GM19372 (cell line): ENCODE data around the gene TMEM89.

Experiments used
- ATAC-seq: cut with Tn5 transposase; IDR thresholded peaks from one replicate; pipeline ENCODE4 v1.9.1; 2021; ENCODE audit warnings: mild to moderate bottlenecking, low read depth, moderate library complexity; ENCODE audit not compliant: unreplicated experiment

TMEM89 gene

DNA sequence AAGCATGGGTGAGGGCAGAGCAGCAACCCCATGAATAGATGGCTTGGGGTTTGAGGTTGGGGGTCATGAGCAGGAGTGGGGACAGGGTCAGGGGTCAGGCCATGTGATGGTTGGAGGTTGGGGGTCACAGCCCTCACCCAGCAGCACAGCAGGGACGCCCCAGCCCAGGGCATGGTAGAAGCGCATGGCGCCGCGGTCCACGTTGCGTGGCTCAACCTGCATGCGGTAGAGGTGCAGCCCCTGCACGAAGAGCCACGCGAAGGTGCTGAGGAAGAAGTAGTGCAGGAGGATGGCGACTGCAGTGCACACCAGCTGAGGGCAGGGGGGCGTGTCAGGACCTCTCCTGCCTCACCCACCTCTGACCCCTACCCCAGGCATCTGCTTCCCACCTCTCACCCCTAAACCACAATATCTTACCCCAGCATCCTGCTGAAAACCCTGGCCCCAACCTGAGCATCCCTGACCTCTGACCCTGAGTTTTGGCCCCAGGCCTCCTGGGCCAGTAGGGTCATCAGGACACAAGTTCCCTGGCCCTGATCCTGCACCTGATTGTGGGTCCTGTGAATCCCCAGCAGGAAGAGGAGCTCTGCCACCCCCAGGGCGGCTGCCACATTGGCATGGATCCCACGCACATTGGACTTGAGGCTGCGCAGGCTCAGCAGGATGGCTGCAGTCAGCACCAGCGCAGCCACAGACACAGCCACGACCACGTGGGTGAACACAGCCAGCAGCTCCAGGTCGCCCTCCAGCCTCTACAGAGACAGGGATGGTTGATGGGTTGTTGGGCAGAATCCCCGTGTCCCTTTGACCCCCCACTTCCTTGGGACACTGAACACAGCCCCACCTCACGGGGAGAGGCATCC lies 23.6 kb upstream of the TMEM89 start:
- ATAC-seq, result no peak

DNA sequence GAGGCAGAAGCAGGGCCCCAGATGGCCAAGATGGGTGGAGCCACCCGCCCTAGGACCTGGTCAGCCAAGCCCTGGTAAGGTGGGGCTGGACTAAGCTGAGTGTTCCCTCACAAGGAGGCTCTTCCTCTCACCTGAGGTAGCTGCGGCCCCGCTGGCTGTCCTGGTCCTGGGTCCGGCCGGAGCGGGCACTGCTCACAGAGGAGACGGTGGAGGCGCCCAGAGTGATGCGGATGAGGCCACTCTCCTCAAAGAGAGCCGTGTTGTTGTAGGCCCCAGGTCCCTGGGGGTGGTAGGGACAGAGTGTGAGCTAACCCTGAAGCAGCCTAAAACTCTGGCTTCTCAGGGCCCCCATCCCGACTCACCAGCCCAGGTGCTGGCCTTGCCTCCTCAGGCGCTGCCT lies 21.0 kb upstream of the TMEM89 start:
- no peak for ATAC-seq

DNA sequence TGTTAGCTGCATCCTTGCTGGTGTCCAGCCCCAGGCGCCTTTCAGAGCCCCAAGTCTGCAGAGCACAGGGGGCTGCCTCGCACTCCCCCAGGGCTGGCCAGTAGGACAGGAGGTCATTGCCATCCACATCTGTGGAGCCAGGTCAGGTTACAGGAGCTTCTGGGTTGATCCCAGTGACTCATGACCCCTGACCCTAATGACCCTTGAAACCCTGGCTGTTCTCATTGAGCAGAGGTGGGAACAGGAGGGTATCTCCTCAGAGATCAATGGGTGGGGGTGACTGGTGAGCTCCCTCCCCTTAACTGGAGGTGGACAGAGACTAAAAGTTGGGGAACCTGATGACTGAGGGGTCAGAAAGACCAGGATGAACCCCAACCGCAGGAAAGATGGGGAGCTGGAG lies 19.8 kb upstream of the TMEM89 start:
- ATAC-seq, result no peak

DNA sequence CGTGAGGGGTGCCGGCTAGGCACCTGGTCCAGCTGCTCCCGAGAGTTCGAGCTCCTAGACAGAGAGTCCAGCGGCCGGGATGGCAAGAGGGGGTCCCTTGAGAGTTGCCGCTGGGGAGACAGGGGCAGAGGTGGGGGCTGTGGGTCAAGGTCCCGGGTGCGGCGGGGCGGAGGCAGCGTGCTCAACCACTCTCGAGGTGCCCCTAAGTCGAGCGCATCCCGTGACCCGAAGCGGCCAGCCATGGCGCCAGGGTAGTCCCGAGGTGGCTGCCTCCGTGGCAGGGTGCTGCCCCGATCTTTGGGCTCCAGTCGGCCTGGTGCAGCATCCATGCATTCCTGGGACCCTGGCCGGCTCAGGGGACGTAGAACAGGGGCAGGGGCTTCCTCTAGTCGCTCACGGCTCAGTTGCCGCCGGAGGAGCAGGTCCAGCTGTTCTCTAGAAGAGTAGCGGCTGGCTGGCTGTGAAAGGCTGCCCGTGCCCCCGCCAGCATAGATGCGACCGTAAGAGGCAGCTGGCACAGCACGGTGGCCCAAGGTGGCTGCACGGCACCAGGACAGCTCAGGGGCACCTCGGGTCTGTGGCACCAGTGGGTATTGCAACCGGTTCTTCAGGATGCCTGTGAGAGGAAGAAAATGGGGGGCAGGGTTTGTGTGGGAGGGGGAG lies 18.5 kb upstream of the TMEM89 start:
- ATAC-seq, result no peak

DNA sequence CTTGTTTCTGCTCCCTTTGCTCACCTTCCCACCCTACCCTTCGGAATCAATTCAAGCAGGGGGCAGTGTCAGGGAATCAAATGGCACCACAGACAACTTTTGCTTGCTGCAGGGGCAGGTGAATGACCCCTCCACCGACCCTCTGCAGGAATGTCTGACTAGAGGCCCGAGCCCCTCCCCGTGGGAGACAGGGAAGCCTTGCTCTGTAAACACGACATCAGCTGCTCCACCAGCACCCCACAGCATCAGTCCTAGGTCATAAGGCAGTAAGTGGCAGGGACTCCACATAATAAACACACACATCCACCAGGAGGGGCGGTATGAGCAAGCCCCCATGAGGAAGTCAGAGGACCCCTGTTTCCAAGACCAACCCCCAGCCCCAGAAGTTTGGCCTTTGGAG lies 15.7 kb upstream of the TMEM89 start:
- ATAC-seq, result no peak

DNA sequence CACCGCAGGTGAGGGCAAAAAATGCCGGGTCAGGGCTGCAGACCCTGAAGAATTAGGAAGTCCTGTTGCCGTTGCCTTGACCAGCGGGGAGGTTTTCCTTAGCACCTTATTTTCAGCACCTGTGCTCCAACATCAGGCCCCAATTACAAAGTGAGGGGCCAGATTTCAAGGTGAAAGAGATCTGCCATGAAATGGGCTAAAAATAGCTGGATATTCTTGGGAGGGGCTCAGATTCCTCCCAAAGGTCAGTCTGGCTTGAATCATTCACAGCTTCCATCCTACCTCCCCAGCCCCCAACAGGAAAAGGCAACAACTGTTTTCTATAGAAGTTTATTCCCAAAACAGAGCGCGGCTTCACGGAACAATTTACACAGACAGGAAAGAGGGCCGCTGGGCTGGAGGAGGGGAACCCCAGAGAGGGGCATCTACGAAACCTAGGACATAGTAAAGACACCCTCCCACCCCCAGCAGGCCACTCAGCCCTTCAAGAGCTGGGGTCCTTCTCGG lies 14.6 kb upstream of the TMEM89 start:
- ATAC-seq, result no peak

DNA sequence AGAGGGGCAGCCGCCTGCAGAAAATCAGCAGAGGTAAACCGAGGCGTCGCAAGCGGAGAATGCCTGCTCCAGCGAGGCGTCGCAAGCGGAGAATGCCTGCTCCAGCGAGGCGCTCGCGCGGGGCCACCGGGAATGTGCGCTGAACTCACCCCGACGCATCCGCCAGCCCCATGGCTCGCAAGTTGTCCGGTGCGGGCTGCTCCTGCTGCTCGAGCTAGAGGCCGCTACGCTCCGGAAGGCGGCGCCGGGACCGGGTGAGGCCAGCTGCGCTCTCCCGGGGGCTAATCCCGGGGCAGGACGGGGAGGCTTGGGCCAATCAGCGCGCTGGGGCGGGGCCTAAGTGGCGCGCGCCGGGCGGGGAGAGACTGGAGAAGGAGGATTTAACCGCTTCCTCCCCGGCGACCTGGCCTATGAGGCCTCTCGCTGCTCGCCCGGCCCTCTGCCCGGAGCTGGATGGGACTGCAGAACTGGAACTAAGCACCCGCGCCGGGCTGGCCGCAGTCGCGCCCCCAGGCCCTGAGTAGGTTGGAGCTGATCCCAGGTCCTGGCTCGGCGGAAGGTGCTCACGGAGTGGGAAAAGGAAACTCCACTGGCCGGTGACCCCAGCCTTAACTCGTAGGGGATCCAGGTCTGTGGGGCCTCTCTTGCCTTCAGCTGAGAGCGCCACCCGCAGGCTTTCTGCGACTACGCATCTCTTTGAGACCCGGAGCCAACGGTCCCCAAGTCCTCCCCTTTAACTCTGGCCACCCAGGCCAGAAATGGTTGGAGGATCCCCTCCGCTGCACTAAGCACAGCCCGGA lies 13.9 kb upstream of the TMEM89 start, which contains the start of gene SLC26A6:
TSS of gene SLC26A6 (minus strand) at position 240 of the 800 bp plus-strand sequence. CDS start at position 172, 68 bp downstream.
- ATAC-seq, result peak; percentile 88

DNA sequence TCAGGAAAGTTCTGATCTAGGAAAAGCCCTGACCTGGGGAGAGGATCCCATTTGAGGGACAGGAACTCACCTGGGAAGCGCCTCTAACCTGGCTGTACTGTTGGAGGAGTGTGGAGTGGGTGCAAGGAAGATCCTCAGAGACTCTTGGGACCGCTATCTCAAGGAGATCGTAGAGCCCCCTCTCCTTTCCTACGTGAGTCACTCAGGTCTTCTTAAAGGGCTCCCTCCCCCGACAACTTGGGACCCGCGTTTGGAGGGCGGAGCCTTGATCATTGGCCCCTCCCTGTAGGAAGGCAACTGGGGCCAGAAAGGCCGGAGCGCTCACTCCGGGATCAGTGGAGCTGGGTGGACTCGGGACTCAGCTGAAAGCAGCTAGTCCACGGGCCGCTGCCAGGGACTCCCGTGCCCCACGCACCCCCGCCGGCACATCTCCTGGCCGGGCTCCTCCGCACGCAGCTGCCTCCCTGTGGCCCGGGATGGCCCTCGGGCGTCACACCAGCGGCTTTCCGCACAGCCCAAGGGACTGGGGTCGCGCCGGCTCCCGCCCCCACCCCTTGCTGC lies 13.2 kb upstream of the TMEM89 start:
- no peak for ATAC-seq

DNA sequence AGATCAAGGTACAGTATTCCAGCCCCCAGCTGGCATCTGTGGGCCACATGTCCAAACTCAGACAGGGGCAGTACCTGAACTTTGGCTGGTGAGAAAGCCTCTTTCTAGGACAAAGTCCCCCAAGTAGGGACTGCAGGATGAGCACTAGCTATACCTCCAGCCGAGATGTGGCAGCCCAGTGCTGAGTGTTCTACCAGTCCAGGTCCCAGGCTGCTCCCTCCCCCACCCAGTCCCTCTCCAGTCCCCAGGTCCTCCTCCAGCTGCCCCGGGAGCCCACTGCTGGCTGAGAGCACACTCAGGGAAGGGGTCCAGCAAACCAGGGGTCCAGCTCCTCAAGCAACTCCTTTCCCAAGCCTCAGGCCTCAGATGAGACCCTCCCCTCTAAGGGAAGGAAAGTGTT lies 12.2 kb upstream of the TMEM89 start:
- ATAC-seq, result no peak

DNA sequence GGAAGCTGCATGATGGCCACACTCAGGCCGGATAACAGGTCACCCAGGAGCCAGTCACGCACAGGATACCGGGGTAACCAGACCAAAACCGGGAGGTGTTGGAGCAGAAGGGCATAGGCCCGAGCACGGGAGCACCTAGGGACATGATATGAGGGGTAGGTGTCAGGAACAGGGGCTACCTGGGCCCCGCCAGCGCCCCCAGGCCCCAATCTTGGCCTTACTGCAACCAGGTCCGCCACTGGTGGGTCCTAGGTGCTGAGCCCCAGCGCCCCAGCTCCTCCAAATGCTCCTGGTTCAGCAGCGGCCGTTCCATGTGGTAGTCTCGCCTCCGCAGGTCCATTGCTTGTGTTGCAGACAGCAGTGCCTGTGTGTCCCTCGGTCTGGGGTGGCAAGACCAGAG lies 11.7 kb upstream of the TMEM89 start:
- no peak for ATAC-seq

DNA sequence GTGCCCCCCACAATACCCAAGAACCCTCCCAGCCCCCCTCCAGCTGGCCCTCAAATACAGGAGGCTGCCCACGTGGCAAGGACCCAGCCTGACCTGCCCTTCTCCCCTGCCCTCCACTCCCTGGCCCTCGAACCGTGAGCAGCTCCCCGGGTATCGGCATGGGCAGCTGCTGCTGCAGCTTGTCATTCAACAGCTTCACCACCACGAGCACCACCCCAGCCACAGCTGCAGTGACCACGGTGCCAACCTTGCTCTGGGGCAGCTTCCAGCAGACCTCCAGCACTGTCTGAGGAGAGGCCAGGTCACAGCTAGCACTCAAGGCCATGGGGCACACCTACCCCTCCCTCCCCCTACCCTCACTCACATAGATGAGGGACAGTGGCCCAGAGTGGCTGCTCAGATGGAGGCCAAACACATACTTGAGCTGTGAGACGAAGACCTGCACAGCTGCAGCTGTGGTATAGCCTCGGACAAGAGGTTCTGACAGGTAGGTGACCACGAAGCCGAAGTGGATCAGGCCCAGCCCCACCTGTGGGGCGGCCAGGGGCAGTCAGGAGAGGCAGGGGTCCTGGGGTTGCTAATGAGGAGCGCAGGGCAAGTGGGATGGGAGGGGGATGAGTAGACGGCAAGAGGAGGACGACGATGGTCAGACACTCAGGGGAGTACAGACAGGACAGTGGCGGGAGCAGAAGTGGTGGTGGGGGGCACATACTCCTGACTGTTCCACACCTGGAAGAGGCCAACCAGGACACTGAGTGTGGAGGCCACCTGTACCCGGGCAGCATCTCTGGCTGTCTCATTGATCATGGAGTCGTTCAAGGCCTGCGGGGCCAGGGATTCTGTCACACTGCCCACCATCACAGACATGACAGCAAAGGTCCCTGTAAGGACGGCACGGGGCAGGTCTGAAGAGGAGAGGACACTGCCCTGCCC lies 10.2 kb upstream of the TMEM89 start:
- no peak for ATAC-seq

DNA sequence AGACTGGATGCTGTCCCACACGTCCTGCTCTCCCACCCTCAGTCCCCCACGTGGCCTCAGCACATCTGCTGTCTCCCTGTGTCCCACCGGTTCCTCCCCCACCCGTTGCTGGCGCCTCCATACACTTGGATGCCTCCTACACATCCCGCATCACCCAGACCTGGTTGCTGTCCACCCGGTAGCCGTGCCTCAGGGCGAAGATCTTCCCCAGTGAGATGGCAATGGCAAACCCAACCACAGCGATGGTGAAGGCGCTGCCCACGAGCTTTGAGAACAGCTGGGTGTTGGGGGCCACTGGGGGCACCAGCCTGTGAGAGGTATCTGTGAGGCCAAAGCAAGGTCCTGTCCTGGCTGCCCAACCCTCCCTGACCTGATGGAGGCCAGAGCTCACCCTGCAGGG lies 9.3 kb upstream of the TMEM89 start:
- ATAC-seq, result no peak

DNA sequence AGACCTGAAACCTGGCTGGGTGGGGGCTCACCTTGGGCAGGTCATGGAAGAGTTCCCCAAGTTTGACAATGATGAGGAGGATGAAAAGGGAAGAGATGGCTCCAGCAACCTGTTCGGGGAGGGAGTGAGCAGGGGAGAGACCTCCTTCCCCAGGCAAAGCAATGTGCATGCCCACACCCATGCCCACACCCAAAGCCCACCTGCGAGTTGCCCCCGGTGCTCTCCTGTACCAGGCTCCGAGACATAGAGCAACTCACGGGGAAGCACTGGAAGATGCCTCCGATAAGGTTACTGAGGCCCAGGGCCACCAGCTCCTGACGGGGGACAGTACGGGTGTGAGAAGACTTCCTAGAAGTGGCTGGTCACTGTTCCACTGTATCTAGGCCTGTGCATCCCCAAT lies 8.8 kb upstream of the TMEM89 start:
- ATAC-seq, result no peak

DNA sequence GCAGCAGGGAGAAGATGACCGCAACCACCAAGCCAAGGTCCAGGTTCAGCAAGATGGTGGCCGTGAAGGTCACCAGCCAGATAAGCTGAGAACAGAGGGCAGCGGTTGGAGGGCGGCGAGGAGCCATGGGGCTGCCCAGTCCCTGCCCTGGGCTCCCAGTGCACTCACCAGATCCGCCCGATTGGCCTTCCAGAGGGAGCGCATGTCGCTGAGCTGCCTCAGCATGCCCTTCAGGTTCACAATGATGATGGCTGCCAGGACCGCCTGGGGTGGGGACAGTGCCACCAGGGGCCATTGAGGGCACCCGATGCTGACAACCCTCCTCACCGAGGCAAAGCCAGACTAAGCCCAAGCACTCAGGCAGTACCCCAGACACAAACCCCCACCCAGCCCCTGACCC lies 8.3 kb upstream of the TMEM89 start:
- no peak for ATAC-seq

DNA sequence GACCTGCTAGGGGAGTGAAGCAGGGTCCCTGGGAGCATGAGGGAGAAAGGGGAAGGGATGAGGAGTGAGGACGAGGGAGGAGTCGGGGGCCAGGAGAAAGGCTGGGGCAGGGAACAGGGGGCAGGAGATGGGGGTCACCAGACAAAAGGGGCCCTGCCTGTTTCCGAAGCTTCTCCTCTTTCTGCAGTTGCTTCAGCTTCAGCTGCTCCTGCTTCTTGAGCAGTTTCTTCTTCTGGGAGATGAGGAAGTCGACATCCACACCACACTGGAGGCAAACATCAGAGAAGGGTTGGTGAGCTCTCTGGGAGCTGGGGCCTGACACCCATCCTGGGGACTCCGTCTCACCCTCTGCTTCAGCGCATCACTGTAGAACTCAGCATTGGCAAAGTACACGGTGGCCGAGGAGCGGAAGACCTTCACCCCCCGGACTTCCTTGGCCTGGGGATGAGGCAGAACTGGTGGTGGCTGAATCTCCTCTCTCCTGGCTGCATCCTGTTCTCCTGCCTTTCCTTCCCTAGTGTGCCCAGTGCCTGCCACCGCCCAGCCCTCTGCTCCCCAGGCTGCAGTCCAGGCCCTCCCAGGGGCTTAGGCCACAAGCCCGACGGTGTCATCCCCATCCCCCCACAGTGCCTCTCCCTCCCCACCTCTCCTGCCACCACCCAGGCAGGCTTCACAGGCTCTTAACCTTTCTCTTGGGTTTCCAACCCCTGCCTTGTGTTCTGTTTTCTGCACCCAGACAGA lies 6.9 kb upstream of the TMEM89 start:
- ATAC-seq, result no peak

DNA sequence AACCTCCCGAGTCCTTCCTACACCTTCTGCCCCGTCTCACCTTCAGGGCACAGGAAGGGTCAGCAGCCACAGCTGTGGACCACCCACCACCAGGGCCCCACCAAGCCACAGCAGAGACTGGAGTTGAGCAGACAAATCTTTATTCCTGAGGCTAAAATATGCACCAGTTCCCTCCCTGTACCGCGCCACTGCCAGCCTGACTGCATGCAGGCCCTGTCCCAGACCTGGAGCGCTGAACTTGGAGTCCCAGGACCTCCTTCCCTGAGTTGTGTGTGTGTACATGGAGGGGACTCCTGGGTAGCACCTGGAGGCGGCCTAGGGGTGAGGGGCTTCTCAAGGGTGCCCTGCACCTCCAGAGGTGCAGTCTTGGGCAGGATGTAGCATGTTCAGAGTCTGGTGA lies 4.0 kb upstream of the TMEM89 start:
- ATAC-seq, result no peak

DNA sequence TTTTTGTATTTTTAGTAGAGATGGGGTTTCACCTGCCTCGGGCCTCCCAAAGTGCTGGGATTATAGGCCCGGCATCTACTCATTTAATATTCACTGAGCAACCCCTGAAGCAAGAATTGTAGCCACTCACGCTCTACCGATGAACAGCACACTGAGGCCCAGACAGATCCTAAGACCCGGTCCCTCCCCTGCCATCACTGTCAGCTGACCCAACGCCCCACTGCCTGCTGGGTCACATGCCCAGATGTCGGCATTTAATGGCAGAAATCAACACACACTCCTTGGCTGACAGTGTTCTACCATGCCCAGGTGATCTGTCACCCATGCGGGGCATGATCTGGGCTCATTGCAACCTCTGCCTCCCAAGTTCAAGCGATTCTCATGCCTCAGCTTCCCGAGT lies 3.2 kb upstream of the TMEM89 start:
- no peak for ATAC-seq

DNA sequence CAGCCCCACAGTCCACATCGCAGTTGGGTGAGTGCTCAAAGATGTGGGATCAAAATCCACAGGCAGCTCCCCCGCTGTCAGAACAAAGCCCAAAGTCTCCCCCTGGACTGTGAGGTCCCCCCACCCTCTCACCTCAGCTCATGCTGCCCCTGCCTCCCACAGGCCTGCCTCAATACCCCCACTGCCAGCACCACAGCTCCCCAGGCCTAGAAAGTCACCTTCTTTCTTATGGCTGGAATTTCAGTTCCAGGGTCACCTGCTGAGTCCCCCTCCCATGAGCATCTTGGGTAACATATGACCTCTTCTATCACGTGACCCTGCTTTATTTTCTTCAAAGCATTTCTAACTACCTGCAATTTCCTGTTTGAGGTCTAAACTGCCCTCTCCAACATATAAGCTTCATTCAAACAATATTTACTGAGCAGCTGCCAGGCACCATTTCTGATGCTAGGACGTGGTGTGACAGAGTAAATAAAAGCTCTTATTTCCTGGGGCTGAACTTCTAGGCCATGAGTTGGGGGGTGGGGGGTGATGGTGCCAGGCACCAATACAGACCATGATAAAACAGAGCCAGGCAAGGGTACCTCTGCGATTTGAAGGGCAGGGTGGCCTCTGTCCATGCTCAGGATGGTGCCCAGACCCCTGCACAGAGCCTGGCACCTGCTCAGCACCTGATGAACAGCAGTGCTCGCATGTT lies 2.4 kb upstream of the TMEM89 start:
- ATAC-seq, result no peak
